Caco-2 (cell line): ENCODE results near the gene PIGQ. TPM values are rescaled to one million over a fixed set of nuclear protein-coding genes. Genes with fewer than 3 reads are reported as not detected.

ENCODE experiments used
- BruUV-seq: library from RNA; stranded (reverse); fragments of 400-500 nt; replicated peaks from 2 replicates; lab custom pipeline; 2021; lab: Mats Ljungman, UMichigan
- CTCF ChIA-PET: fragments of 300-600 bp; sonication (Branson Sonifier 250); formaldehyde crosslinking; loops from one replicate; lab custom pipeline; 2022; ENCODE audit warnings: antibody characterized with exemption; lab: Charles Lee
- POLR2A ChIA-PET: fragments of 300-600 bp; sonication (Branson Sonifier 250); formaldehyde crosslinking; loops from one replicate; lab custom pipeline; 2022; ENCODE audit warnings: antibody characterized with exemption; lab: Charles Lee
- DNase-seq, 2 experiments: peaks; one replicate each; pipeline versions ENCODE4 v3.0.0 to v3.0.0-alpha.2; 2020 to 2022
- H3K27me3 ChIP-seq: replicated peaks from 2 replicates; pipeline ENCODE4 v1.6.0; 2011; ENCODE audit warnings: low read length; ENCODE audit not compliant: control insufficient read depth, insufficient read depth
- H3K36me3 ChIP-seq: 2 replicates; pipeline ENCODE4 v1.5.1; 2011; ENCODE audit warnings: low read length; ENCODE audit not compliant: control insufficient read depth, insufficient read depth
- H3K4me1 ChIP-seq: fragments of 250-450 bp; sonication (Bioruptor Pico); 2 replicates; pipeline ENCODE4 v1.5.1; 2020; ENCODE audit warnings: mild to moderate bottlenecking
- H3K4me3 ChIP-seq: 2 replicates; pipeline ENCODE4 v1.5.1; 2011; ENCODE audit warnings: low read depth, mild to moderate bottlenecking, control low read depth, low read length
- H3K9me3 ChIP-seq: fragments of 250-450 bp; sonication (Bioruptor Pico); 2 replicates; pipeline ENCODE4 v1.5.1; 2020; ENCODE audit warnings: mild to moderate bottlenecking, moderate library complexity
- H3K27ac Mint-ChIP-seq: one replicate; pipeline ENCODE4 v1.8.0; 2022; ENCODE audit warnings: mixed read lengths; ENCODE audit not compliant: unreplicated experiment
- H3K27me3 Mint-ChIP-seq: one replicate; pipeline ENCODE4 v1.8.0; 2022; ENCODE audit warnings: mixed read lengths; ENCODE audit not compliant: insufficient read depth, unreplicated experiment
- H3K36me3 Mint-ChIP-seq: one replicate; pipeline ENCODE4 v1.8.0; 2022; ENCODE audit warnings: mild to moderate bottlenecking, mixed read lengths; ENCODE audit not compliant: insufficient read depth, unreplicated experiment
- H3K4me1 Mint-ChIP-seq: one replicate; pipeline ENCODE4 v1.8.0; 2022; ENCODE audit warnings: low read depth, mixed read lengths; ENCODE audit not compliant: unreplicated experiment
- H3K4me3 Mint-ChIP-seq: one replicate; pipeline ENCODE4 v1.8.0; 2022; ENCODE audit warnings: mild to moderate bottlenecking, moderate library complexity, mixed read lengths; ENCODE audit not compliant: unreplicated experiment
- H3K9me3 Mint-ChIP-seq: one replicate; pipeline ENCODE4 v1.8.0; 2022; ENCODE audit warnings: mixed read lengths; ENCODE audit not compliant: unreplicated experiment
- CTCF ChIP-seq, 2 experiments: fragments of 200-600 bp in 1 of 2; IDR thresholded peaks; 1 replicate in 1 of 2; 2 replicates in 1 of 2; pipeline versions ENCODE4 v1.5.1 to v1.8.0; 2011 to 2022; ENCODE audit warnings: antibody characterized with exemption in 1 of 2, control low read depth in 1 of 2, inconsistent platforms in 1 of 2, low read depth in 1 of 2, low read length in 1 of 2, mild to moderate bottlenecking in 1 of 2, moderate library complexity in 1 of 2; ENCODE audit not compliant: insufficient read depth in 1 of 2, severe bottlenecking in 1 of 2, unreplicated experiment in 1 of 2
- intact Hi-C: fragments of 100-400 bp; cut with micrococcal nuclease; formaldehyde crosslinking; loops from one replicate; pipeline ENCODE4 v1.10.0; 2022; ENCODE audit not compliant: unreplicated experiment
- total RNA-seq: library from RNA; stranded (reverse); gene quantifications from 2 replicates; pipeline ENCODE4 v1.2.3, GENCODE V29; 2022

Gene PIGQ
- total RNA-seq, 1 experiment from 2014 or later, result 45.8 TPM

DNA sequence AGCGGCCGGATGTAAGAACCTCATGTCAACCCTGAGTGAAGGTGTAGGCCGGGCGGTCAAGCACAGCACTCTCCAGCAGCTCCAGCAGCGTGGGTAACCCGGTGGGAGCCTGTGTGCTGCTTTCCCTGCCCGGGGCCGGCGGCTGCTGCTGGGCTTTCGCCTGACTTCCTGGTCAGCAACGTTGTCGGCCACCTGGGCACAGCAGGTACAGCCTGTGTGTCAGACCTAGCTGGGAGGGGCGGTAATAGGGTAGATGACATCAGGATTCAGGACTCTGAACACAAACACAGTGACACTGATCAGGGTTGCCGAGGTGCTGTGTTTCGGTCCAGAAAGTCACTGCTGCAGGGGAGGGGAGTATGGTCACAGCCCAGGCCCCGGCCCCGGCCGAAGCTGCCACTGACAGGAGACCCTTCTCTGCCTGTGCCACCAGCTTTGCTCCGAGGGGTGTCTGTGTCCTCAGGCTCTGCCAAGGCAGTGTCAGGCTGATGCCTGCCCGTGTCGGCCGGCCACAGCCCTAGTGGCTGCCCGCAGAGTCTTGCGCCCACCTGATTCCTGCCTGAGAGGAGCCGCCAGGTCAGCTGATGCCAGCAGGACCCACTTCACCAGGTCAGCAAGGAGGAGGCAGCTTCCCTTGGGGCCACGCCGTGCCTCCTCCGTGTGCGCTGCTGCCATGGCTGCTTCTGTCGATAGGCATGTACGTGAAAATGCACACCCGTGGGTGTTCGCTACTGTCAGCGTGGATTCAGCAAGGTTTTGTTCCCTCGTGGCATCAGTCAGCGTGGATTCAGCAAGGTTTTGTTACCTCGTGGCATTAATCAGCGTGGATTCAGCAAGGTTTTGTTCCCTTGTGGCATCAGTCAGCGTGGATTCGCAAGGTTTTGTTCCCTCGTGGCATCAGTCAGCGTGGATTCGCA, 29.3 kb downstream of the PIGQ start:
- no peaks in the 10 kb centered on the region for H3K27me3 ChIP-seq
- TF ChIP-seq CTCF (IDR thresholded peaks at IDR 0.05; ENCODE audit: insufficient read depth in 1 of 2, low read depth in 1 of 2, low read length in 1 of 2, severe bottlenecking in 1 of 2, unreplicated experiment in 1 of 2), result no peak
- POLR2A ChIA-PET, result no interaction called here
- Mint-ChIP-seq H3K4me1 (no peaks in the 10 kb centered on the region), H3K27me3 (no peaks in the 10 kb centered on the region), H3K9me3 (no peaks in the 10 kb centered on the region), H3K27ac (no peak overlapping the region), H3K36me3 (peaks cover 17% of the 10 kb centered on the region), H3K4me3 (no peak overlapping the region)
- H3K9me3 ChIP-seq, result no peaks in the 10 kb centered on the region
- H3K4me3 ChIP-seq, result no peak overlapping the region
- H3K36me3 ChIP-seq, result peaks cover 2% of the 10 kb centered on the region
- H3K4me1 ChIP-seq, result peaks cover 3% of the 10 kb centered on the region
- CTCF ChIA-PET, result no interaction called here
- DNase-seq, result no peak
- intact Hi-C loops, result no loop called here
- BruUV-seq, result no TSS peak

GRCh38 chr16:600781-601180, 31.0 kb downstream of the PIGQ start:
- no TSS peak for BruUV-seq
- H3K9me3 Mint-ChIP-seq, result no peaks in the 10 kb centered on the region
- peak; percentile 15 to 47 for TF ChIP-seq CTCF (IDR thresholded peaks at IDR 0.05; ENCODE audit: insufficient read depth in 1 of 2, low read depth in 1 of 2, low read length in 1 of 2, severe bottlenecking in 1 of 2, unreplicated experiment in 1 of 2)
- no peaks in the 10 kb centered on the region for H3K4me1 Mint-ChIP-seq
- H3K27ac Mint-ChIP-seq, result no peak overlapping the region
- intact Hi-C loops, result no loop called here
- Histone ChIP-seq H3K4me3 (no peak overlapping the region), H3K27me3 (no peaks in the 10 kb centered on the region), H3K36me3 (peaks cover 2% of the 10 kb centered on the region), H3K9me3 (no peaks in the 10 kb centered on the region), H3K4me1 (no peaks in the 10 kb centered on the region)
- peaks cover 22% of the 10 kb centered on the region for H3K36me3 Mint-ChIP-seq
- DNase-seq, result no peak
- H3K27me3 Mint-ChIP-seq, result no peaks in the 10 kb centered on the region
- H3K4me3 Mint-ChIP-seq, result no peak overlapping the region
- POLR2A ChIA-PET, result no interaction called here
- CTCF ChIA-PET, result interaction anchor here (0.6 kb wide), 1 partner anchor 209 kb away, joined by 3 read pairs; no protein-coding TSS in a partner anchor

- Mint-ChIP-seq H3K36me3 (peaks cover 5% of the 10 kb centered on the region), H3K9me3 (no peaks in the 10 kb centered on the region), H3K27ac (no peak overlapping the region), H3K4me3 (no peak overlapping the region), H3K27me3 (no peaks in the 10 kb centered on the region), H3K4me1 (no peaks in the 10 kb centered on the region)
- ChIA-PET CTCF (no interaction called here), POLR2A (no interaction called here)
- no peaks in the 10 kb centered on the region for H3K9me3 ChIP-seq
- BruUV-seq, result no TSS peak
- no peak for TF ChIP-seq CTCF (IDR thresholded peaks at IDR 0.05; ENCODE audit: insufficient read depth in 1 of 2, low read depth in 1 of 2, low read length in 1 of 2, severe bottlenecking in 1 of 2, unreplicated experiment in 1 of 2)
- H3K36me3 ChIP-seq, result peaks cover 2% of the 10 kb centered on the region
- H3K4me3 ChIP-seq, result no peak overlapping the region
- intact Hi-C loops, result no loop called here
- DNase-seq, result no peak
- no peaks in the 10 kb centered on the region for H3K4me1 ChIP-seq
- no peaks in the 10 kb centered on the region for H3K27me3 ChIP-seq
Observed at GRCh38 chr16:603933-604332, 34.2 kb downstream of the PIGQ start.
